Urothelium cell line (cell line): ENCODE data around the gene TAF10.
A peak's percentile ranks its signal among the peaks of the same experiment; 100 is the strongest.

Experiments
- DNase-seq: peaks from one replicate; pipeline ENCODE4 v3.0.0; 2011; ENCODE audit warnings: low spot score, mixed read lengths
- FAIRE-seq: peaks from 2 replicates; lab custom pipeline; 2011; peaks lifted over from hg19 to GRCh38; lab: Jason Lieb, UNC

TAF10 gene

GRCh38 chr11:6586434-6587359, 25.3 kb downstream of the TAF10 start:
- FAIRE-seq (no peak), DNase-seq (no peak)

GRCh38 chr11:6584528-6584927, 27.5 kb downstream of the TAF10 start:
- no peak for FAIRE-seq
- DNase-seq: no peak

GRCh38 chr11:6583584-6583983, 28.4 kb downstream of the TAF10 start:
- FAIRE-seq: no peak
- DNase-seq: no peak

GRCh38 chr11:6579681-6580080, 32.3 kb downstream of the TAF10 start:
- FAIRE-seq: no peak
- no peak for DNase-seq

GRCh38 chr11:6578134-6578533, 33.9 kb downstream of the TAF10 start:
- DNase-seq (no peak), FAIRE-seq (no peak)

GRCh38 chr11:6576471-6577373, 35.3 kb downstream of the TAF10 start:
- FAIRE-seq: no peak
- DNase-seq: no peak

GRCh38 chr11:6574816-6575715, 37.0 kb downstream of the TAF10 start:
- FAIRE-seq (no peak), DNase-seq (no peak)

GRCh38 chr11:6572215-6572614, 39.8 kb downstream of the TAF10 start:
- FAIRE-seq (no peak), DNase-seq (no peak)

- DNase-seq (no peak), FAIRE-seq (no peak)
These were observed 40.5 kb downstream of the TAF10 start for GRCh38 chr11:6571434-6572008.

GRCh38 chr11:6570691-6571427, 41.2 kb downstream of the TAF10 start:
- no peak for DNase-seq
- no peak for FAIRE-seq

- FAIRE-seq (no peak), DNase-seq (no peak)
These were observed 42.3 kb downstream of the TAF10 start for GRCh38 chr11:6569706-6570105.

GRCh38 chr11:6568191-6568918, 43.7 kb downstream of the TAF10 start:
- FAIRE-seq: no peak
- peak; percentile 42 for DNase-seq

GRCh38 chr11:6567371-6567745, 44.7 kb downstream of the TAF10 start:
- no peak for FAIRE-seq
- DNase-seq: no peak

GRCh38 chr11:6566704-6567370, 45.2 kb downstream of the TAF10 start:
- FAIRE-seq (no peak), DNase-seq (no peak)

- no peak for DNase-seq
- FAIRE-seq: no peak
These were observed 45.9 kb downstream of the TAF10 start for GRCh38 chr11:6565988-6566703.

GRCh38 chr11:6565325-6565724, 46.7 kb downstream of the TAF10 start:
- no peak for FAIRE-seq
- DNase-seq: no peak

- no peak for DNase-seq
- no peak for FAIRE-seq
These were observed 48.3 kb downstream of the TAF10 start for GRCh38 chr11:6563667-6564066.

GRCh38 chr11:6563121-6563619, 48.8 kb downstream of the TAF10 start:
- FAIRE-seq: no peak
- DNase-seq: no peak
